Left ventricle myocardium inferior (tissue), 1 donor: ENCODE results near the gene ELOB. TPM values are rescaled to one million over a fixed set of nuclear protein-coding genes. Genes with fewer than 3 reads are reported as not detected.

Source experiments
- DNase-seq: peaks from one replicate; pipeline ENCODE4 v3.0.0-alpha.2; 2020
- H3K27ac ChIP-seq: fragments of 200-600 bp; replicated peaks from 2 replicates; pipeline ENCODE4 v1.8.0; 2021
- H3K27me3 ChIP-seq: fragments of 200-600 bp; 2 replicates; pipeline ENCODE4 v1.8.0; 2021; ENCODE audit warnings: low read depth
- H3K36me3 ChIP-seq: fragments of 200-600 bp; 2 replicates; pipeline ENCODE4 v1.8.0; 2021
- H3K4me1 ChIP-seq: fragments of 200-600 bp; 2 replicates; pipeline ENCODE4 v1.8.0; 2021
- H3K4me3 ChIP-seq: fragments of 200-600 bp; 2 replicates; pipeline ENCODE4 v1.8.0; 2021; ENCODE audit warnings: mild to moderate bottlenecking, moderate library complexity
- H3K9me3 ChIP-seq: fragments of 200-600 bp; replicated peaks from 2 replicates; pipeline ENCODE4 v1.8.0; 2021
- intact Hi-C: fragments of 100-400 bp; cut with micrococcal nuclease; formaldehyde crosslinking; loops from one replicate; pipeline ENCODE4 v1.11.0; 2022
- long read RNA-seq: library from polyadenylated mRNA; unstranded; transcript quantifications from one replicate; pipeline ENCODE4 v2.0.0, GENCODE V29; 2021
- total RNA-seq: library from RNA; stranded (reverse); fragmentation: NEBNext Ultra II Directional; extraction: Animal tissue kit (Norgen Biotek cat#: 25700); gene quantifications from one replicate; pipeline ENCODE4 v1.2.1, GENCODE V29; 2021
- TF ChIP-seq, protein P1 (sequence below): fragments of 200-600 bp; IDR thresholded peaks from 2 replicates; pipeline ENCODE4 v1.8.0; 2021; ENCODE audit warnings: antibody characterized with exemption, mild to moderate bottlenecking, borderline replicate concordance
- donor health status: DM: no; HTN: yes; CAD: no; lungs with severe emphysema.

ELOB gene
- total RNA-seq: 304 TPM
- long read RNA-seq, transcript ELOB-202 (3 exons, 997 nt): minor isoform, 79 of 276 reads
- long read RNA-seq, transcript ELOB-203 (4 exons, 991 nt): major isoform, 182 of 276 reads
- long read RNA-seq, transcript ELOB-205 (3 exons, 331 nt): minor isoform, 5 of 276 reads
- long read RNA-seq, partial matches to known transcripts: 6 of 276 reads
- long read RNA-seq, other reads (novel, unspliced or antisense): 2 of 276 reads

DNA sequence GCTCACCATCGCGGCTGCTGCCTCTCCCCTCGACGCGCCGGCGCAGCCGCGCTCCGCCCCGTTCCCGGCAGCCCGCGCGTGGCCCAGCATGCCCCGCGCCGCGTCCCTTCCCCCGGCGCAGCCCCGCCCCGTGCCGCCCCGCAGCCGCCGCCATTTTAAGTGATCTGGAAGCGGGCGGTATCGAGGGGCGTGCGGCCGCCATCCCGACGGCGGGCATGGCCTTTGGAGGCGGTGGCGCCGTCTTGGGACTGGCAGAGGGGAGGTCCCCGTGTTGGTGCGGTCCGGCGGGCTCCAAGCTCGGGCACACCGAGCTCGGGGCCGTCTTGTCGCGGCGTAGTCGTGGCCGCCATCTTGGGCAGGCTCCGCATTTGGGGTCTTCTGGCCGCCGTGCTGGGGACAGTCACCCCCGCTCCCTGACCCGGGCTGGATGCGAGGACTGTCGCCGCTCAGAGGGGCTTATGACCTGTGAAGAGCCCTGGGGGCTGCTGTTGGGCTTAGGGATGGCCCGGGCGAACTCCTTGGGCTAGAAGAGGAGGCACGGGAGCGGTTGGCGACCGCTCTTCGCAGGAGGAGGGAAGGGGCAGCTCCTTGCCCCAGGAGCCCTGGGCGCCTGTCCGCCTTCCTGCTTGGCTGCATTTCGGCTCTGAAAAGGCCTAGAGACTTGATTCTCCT lies at the start of gene ELOB:
Gene ELOB (minus strand): TSS at position 50 of the 672 bp plus-strand sequence. CDS start 41 bp downstream, at position 9.
- peak within 1 kb of the TSS; percentile 100 for H3K4me3 ChIP-seq
- no peaks in the 10 kb centered on the region for H3K27me3 ChIP-seq
- H3K36me3 ChIP-seq: peaks cover 28% of the 10 kb centered on the region
- peak within 1 kb of the TSS; percentile 100 for H3K27ac ChIP-seq
- H3K4me1 ChIP-seq: peaks cover 52% of the 10 kb centered on the region
- intact Hi-C loops: no loop called here
- H3K9me3 ChIP-seq: no peaks in the 10 kb centered on the region
- TF ChIP-seq, protein P1, sequence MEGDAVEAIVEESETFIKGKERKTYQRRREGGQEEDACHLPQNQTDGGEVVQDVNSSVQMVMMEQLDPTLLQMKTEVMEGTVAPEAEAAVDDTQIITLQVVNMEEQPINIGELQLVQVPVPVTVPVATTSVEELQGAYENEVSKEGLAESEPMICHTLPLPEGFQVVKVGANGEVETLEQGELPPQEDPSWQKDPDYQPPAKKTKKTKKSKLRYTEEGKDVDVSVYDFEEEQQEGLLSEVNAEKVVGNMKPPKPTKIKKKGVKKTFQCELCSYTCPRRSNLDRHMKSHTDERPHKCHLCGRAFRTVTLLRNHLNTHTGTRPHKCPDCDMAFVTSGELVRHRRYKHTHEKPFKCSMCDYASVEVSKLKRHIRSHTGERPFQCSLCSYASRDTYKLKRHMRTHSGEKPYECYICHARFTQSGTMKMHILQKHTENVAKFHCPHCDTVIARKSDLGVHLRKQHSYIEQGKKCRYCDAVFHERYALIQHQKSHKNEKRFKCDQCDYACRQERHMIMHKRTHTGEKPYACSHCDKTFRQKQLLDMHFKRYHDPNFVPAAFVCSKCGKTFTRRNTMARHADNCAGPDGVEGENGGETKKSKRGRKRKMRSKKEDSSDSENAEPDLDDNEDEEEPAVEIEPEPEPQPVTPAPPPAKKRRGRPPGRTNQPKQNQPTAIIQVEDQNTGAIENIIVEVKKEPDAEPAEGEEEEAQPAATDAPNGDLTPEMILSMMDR: no peak
- DNase-seq: peak; percentile 90

DNA sequence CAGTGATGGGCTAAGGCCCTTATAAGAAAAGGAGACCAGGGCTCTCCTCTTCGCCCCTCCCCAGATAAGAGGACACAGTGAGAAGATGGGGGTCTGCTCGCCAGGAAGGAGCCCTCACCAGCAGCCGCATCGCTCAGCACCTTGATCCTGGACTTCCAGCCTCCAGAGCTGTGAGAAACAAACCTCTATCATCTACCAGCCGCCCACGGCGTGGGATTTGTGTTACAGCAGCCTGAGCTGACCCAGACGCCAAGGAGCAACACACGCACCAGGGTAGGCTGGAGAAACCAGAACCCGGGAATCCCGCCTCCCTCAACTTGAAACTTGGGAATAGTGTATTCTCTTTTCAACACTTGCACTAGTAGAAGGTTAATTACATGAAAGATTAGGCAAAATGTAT lies 48.8 kb upstream of the ELOB start:
- Histone ChIP-seq H3K9me3 (no peaks in the 10 kb centered on the region), H3K4me1 (no peaks in the 10 kb centered on the region), H3K4me3 (no peak overlapping the region), H3K36me3 (no peaks in the 10 kb centered on the region), H3K27me3 (peaks cover 72% of the 10 kb centered on the region), H3K27ac (no peak overlapping the region)
- no peak for DNase-seq
- intact Hi-C loops: no loop called here
- TF ChIP-seq, protein P1: no peak

DNA sequence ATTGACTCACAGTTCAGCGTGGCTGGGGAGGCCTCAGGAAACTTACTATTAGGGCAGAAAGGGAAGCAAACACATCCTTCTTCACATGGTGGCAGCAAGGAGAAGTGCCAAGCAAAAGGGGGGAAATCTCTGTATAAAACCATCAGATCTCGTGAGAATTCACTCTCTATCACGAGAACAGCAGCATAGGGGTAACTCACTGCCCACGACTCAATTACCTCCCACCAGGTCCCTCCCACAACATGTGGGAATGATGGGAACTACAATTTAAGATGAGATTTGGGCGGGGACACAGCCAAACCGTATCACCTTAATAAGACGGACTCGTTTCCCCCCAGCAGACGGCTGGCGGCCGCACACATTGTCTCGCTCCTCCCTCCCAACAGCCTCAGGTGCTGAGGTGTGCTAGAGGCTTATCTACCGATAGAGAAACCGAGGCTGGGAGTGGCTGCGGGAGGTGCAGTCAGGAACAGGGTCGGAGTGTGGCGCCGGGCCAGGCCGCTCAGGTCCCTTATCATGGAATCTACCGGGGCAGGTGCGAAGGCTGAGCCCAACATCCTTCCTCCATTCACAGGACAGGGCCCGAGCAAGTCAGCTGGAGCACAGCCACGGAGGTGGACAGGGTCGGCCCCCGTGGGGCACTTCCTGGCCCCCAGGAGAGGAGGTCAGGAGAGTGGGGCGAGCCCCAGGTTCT lies 48.1 kb upstream of the ELOB start:
- Histone ChIP-seq H3K36me3 (no peaks in the 10 kb centered on the region), H3K4me1 (no peaks in the 10 kb centered on the region), H3K27ac (no peak overlapping the region), H3K4me3 (no peak overlapping the region), H3K9me3 (no peaks in the 10 kb centered on the region), H3K27me3 (peaks cover 72% of the 10 kb centered on the region)
- no peak for DNase-seq
- intact Hi-C loops: no loop called here
- TF ChIP-seq, protein P1: no peak

DNA sequence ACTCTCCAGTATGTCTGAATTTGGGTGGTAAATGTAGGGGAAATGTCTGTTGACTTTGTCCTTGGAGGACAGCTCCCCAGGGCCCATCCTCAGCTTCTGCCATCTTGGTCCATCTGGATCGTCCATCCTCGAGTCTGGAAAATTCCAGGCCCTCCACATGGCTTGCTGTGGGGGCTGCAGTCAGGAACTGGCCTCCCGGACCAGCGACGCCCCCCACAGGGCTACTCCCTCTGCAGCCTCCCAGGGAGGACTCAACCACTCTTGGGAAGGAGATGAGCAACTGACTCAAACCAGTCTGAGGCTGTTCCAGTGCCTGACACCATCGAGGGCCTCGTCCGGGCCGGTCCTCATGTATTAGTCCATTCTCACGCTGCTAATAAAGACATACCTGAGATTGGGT lies 47.5 kb upstream of the ELOB start:
- H3K36me3 ChIP-seq: no peaks in the 10 kb centered on the region
- TF ChIP-seq, protein P1: no peak
- H3K9me3 ChIP-seq: no peaks in the 10 kb centered on the region
- DNase-seq: no peak
- peaks cover 72% of the 10 kb centered on the region for H3K27me3 ChIP-seq
- intact Hi-C loops: no loop called here
- no peak overlapping the region for H3K27ac ChIP-seq
- no peaks in the 10 kb centered on the region for H3K4me1 ChIP-seq
- H3K4me3 ChIP-seq: no peak overlapping the region

DNA sequence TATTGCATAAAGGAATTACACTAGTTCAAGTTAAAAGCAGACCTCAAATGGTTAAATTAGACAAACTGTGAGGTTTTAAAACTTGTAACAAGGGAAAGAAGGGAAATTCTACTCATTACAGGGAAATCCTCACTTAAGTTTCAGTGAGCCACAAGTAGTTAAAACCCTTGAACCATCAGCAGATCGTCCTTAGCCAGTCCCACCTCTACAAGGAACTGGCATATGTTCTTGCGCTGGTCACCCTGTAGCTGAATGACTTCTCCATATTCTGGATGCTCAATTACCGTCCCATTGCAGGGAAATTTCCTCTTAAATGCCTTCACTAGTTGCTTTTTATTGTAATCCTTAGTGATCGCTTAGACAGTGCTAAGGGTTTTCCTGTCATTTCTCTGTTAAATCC lies 45.4 kb upstream of the ELOB start:
- intact Hi-C loops: no loop called here
- Histone ChIP-seq H3K4me3 (no peak overlapping the region), H3K27ac (no peak overlapping the region), H3K4me1 (no peaks in the 10 kb centered on the region), H3K27me3 (peaks cover 72% of the 10 kb centered on the region), H3K36me3 (no peaks in the 10 kb centered on the region), H3K9me3 (no peaks in the 10 kb centered on the region)
- TF ChIP-seq, protein P1: no peak
- DNase-seq: no peak
